GM10248 (cell line): Measurements from ENCODE around the gene AK9.
A peak's percentile ranks its signal among the peaks of the same experiment; 100 is the strongest.

Experiments
- CTCF ChIA-PET: fragments of 300-600 bp; sonication (Branson Sonifier 250); formaldehyde crosslinking; extraction: SDS; loops from one replicate; lab custom pipeline; 2021; ENCODE audit warnings: antibody characterized with exemption; lab: Yijun Ruan, JAX
- POLR2A ChIA-PET: fragments of 350-650 bp; sonication (Branson Sonifier 250); formaldehyde crosslinking; extraction: SDS; loops from one replicate; lab custom pipeline; 2020; ENCODE audit warnings: antibody characterized with exemption; lab: Yijun Ruan, JAX
- DNase-seq: peaks from one replicate; pipeline ENCODE4 v3.0.0; 2012; ENCODE audit errors: extremely low spot score
- TF ChIP-seq, protein P1 (sequence below): IDR thresholded peaks from 2 replicates; pipeline ENCODE4 v1.5.1; 2012; ENCODE audit warnings: mild to moderate bottlenecking, low read depth; ENCODE audit errors: extremely low read depth, missing control alignments, control extremely low read depth

The AK9 gene

DNA sequence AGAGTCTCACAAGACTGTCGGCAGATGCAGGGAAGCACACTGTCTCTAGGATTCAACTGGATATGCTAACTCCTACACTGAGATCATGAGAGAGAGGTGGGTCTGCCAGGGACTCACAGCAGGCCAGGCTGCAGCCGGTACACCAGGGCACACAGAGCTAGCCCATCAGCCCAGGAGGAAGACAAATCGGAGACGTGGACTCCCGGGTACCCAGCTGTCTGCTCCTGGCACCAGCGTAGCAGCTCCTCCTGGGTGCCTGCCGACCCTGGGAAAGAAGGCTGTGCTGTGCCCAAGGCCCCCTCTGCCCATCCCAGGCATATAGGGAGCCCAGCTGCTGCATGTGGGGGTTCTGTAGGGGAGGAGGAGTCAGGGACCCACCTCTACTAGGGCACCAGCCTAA is 242.4 kb downstream of the AK9 start:
- CTCF ChIA-PET: interaction anchor here (1.5 kb wide), 1 partner anchor 260 kb away, joined by 4 read pairs; no protein-coding TSS in a partner anchor
- TF ChIP-seq, protein P1, sequence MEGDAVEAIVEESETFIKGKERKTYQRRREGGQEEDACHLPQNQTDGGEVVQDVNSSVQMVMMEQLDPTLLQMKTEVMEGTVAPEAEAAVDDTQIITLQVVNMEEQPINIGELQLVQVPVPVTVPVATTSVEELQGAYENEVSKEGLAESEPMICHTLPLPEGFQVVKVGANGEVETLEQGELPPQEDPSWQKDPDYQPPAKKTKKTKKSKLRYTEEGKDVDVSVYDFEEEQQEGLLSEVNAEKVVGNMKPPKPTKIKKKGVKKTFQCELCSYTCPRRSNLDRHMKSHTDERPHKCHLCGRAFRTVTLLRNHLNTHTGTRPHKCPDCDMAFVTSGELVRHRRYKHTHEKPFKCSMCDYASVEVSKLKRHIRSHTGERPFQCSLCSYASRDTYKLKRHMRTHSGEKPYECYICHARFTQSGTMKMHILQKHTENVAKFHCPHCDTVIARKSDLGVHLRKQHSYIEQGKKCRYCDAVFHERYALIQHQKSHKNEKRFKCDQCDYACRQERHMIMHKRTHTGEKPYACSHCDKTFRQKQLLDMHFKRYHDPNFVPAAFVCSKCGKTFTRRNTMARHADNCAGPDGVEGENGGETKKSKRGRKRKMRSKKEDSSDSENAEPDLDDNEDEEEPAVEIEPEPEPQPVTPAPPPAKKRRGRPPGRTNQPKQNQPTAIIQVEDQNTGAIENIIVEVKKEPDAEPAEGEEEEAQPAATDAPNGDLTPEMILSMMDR: no peak
- peak; percentile 12 for DNase-seq
- POLR2A ChIA-PET: interaction anchor here (0.7 kb wide), 1 partner anchor 23 kb away, joined by 3 read pairs; no protein-coding TSS in a partner anchor

DNA sequence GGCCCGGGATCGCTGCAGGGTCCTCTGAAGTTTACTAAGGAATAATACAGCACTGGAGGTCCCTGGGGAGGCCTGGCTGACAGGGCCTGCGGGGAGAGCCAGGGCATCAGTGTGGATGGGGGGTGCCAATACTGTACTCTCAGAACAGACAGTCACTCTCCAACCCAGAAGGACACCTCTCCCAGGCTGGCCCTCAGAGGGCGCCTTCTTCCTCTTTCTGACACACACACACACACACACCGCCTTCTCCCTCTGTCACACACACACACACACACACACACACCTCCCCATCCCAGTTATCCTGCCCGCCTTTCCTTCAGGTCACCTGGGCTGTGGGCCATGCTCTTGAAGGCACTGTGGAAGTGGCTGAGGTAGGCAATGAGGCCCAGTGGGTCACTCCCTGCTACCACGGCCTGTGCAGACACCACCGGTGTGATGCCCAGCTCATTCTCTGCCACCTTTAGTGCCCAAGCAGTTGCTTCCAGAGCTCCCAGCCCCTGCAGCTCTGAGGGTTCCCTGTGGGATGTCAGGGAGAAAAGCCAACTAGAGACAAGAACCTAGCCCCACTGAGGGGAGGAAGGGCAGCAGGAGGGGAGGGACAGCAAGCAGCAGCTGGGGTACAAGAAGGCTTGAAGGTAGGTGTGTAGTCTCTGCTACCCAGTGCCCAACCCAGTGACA is 243.0 kb downstream of the AK9 start:
- TF ChIP-seq, protein P1: no peak
- ChIA-PET POLR2A (interaction anchor here (0.7 kb wide), 1 partner anchor 23 kb away, joined by 3 read pairs; no protein-coding TSS in a partner anchor), CTCF (interaction anchor here (1.5 kb wide), 1 partner anchor 260 kb away, joined by 4 read pairs; no protein-coding TSS in a partner anchor)
- DNase-seq: peak; percentile 17

DNA sequence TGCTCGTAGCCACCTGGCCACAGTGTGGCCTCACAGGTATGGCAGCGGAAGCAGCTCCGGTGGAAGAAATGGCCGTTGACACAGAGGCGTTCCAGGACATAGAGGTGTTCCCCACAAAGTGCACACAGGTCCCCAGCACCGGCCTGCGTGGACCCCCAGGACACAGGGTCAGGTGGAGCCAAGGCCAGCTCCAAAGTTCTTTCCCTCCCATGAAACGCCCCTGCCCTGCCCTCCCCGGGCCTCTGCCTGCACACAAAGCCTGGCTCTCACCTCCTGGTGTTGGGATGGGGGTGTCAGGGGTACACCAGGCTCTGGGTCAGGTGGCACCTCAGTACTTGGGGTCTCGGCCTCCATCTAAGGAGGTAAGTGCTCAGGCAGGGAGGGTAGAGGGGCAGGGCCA is 243.9 kb downstream of the AK9 start:
- ChIA-PET CTCF (interaction anchor here (0.7 to 1.5 kb wide), 2 partner anchors 8 to 259 kb away, joined by 3 to 4 read pairs; partner anchors contain the start of gene MICAL1), POLR2A (no interaction called here)
- TF ChIP-seq, protein P1: no peak
- no peak for DNase-seq

DNA sequence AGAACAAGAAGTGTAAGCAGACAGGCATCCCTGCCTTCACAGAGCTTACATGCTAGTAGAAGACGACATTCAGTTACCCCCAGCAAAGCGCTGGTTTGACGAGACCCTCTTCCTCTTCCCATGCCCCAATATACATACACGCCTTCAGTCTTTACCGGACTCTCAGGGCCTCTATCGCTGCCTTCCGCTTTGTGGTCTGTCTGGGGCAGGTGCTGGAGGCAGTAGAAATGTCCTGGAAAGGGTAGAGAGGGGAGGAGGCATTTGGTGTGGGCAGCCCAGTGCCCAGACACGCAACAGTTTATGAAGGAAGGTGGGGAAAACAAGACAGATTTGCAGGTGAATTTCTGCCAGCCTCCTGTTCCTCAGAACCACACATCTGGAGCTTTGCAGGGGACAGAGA is 244.5 kb downstream of the AK9 start:
- DNase-seq: no peak
- TF ChIP-seq, protein P1: no peak
- ChIA-PET POLR2A (interaction anchor here (0.9 kb wide), 1 partner anchor 7 kb away, joined by 3 read pairs; no protein-coding TSS in a partner anchor), CTCF (interaction anchor here (0.6 to 3.3 kb wide), 4 partner anchors 9 to 259 kb away, joined by 3 to 13 read pairs (median 4); partner anchors contain the start of gene MICAL1)

DNA sequence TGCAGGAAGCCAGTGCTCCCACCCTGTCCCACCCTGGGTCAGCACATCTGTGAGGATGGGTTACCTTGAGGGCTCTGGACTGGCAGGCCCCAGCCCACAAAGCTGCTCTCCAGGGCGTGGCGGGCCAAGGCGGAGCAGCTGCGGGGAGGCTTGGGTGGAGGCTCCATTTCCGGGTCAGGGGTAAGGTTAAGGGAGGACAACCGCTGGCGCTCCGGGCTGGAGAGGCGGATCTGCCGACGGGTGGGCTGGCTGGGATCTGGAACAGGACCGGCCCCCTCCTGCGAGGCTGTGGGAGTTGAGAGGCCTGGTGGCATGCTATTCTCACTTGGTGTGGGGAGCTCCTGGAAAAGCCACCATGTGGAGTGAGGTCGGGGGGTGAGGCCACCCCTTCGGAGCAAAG is 244.9 kb downstream of the AK9 start:
- TF ChIP-seq, protein P1: no peak
- CTCF ChIA-PET: interaction anchor here (0.7 to 3.3 kb wide), 4 partner anchors 8 to 62 kb away, joined by 3 to 19 read pairs (median 8); partner anchors contain the start of gene MICAL1
- POLR2A ChIA-PET: interaction anchor here (0.9 kb wide), 1 partner anchor 8 kb away, joined by 3 read pairs; no protein-coding TSS in a partner anchor
- DNase-seq: no peak

DNA sequence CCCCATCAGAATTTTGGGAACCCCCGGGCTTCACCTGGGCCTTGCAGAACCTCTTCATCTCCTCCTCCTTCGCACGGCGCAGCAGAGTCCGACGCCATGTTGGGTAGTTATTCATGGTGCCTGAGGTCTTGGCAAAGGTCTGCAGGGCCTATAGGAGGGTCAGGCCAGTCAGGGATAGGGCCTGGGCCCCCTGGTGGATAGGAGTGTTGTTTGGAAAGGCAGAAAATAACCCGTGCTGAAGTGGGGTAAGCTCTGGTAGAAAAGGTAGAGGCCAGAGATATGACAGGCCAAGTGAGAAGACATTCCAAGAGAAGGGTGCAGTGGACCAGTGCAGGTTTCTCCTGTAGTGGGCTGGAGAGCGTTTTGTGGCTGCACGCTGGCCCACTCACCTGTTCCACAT is 245.6 kb downstream of the AK9 start:
- TF ChIP-seq, protein P1: no peak
- ChIA-PET CTCF (interaction anchor here (1.3 to 3.3 kb wide), 5 partner anchors 9 to 257 kb away, joined by 4 to 19 read pairs (median 5); partner anchors contain the start of gene MICAL1), POLR2A (interaction anchor here (0.9 to 1.0 kb wide), 2 partner anchors 8 to 9 kb away, joined by 3 to 4 read pairs; no protein-coding TSS in a partner anchor)
- no peak for DNase-seq
